Esophagus mucosa (tissue), 1 donor: Measurements from ENCODE around the gene CLPTM1L. TPM values are rescaled to one million over a fixed set of nuclear protein-coding genes. Genes with fewer than 3 reads are reported as not detected.
"Not testable (repeated sequence)": the region's sequence is repeated elsewhere in the genome, so short reads cannot be mapped to it uniquely, and the experiment has no call there.

Experiments
- ATAC-seq: fragments of 200-7000 bp; cut with Tn5 transposase; one replicate; pipeline ENCODE4 v1.9.1; 2020
- total RNA-seq: library from RNA; stranded (reverse); gene quantifications from one replicate; pipeline ENCODE4 v1.2.4, GENCODE V29; 2023
- donor health status: DM: yes; HTN: yes; CAD: no.

The CLPTM1L gene
- total RNA-seq, 1 donor from 2014 or later = 39.5 TPM

DNA sequence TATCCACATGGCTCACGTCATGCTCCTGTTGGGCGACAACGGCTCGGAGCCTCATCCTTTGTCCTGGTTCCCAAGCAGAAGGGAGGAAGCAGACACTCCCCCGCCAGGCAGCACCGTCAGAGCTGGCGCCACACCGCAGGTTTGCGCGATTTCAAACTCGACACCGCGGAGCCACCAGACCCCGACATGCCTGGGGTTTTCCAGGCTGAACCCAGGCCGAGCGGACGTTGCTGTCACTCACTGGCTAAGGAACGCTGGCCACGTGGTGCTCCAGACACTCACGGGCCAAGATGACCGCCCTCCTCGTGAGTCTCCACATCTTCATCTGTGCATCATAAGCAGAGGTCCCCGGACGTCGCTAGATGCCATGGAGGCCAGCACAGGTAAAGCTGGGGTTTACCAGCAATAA, 59.0 kb downstream of the CLPTM1L start:
- ATAC-seq = no peak

DNA sequence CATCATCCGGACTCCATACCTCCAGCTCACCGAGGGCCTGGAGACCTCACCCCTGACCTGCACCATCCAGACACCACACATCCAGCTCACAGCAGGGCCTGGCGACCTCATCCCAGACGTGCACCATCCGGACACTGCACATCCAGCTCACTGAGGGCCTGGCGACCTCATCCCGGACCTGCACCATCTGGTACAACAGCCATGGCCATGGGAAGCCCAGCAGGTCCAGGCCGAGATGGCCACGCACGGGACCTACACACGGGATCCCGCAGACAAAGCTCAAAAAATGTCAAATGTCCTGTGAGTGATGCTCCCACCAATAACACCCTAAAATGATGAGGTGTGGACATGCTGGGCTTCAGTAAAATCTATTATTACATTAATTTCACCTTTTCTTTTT, 59.8 kb downstream of the CLPTM1L start:
- ATAC-seq = no peak

DNA sequence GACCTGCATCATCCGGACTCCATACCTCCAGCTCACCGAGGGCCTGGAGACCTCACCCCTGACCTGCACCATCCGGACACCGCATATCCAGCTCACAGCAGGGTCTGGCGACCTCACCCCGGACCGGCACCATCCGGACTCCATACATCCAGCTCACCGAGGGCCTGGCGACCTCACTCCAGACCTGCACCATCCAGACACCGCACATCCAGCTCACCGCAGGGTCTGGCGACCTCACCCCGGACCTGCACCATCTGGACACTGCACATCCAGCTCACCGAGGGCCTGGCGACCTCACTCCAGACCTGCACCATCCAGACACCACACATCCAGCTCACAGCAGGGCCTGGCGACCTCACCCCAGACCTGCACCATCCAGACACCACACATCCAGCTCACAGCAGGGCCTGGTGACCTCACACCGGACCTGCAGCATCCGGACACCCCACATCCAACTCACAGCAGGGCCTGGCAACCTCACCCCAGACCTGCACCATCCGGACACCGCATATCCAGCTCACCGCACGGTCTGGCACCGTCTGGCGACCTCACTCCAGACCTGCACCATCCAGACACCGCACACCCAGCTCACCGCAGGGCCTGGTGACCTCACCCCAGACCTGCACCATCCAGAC, 60.4 kb downstream of the CLPTM1L start:
- ATAC-seq = not testable (repeated sequence)

DNA sequence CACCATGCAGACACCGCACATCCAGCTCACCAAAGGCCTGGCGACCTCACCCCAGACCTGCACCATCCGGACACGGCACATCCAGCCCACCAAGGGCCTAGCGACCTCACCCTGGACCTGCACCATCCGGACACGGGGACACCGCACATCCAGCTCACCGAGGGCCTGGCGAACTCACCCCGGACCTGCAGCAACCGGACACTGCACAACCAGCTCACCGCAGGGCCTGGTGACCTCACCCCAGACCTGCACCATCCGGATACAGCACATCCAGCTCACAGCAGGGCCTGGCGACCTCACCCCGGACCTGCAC, 61.2 kb downstream of the CLPTM1L start:
- not testable (repeated sequence) for ATAC-seq

DNA sequence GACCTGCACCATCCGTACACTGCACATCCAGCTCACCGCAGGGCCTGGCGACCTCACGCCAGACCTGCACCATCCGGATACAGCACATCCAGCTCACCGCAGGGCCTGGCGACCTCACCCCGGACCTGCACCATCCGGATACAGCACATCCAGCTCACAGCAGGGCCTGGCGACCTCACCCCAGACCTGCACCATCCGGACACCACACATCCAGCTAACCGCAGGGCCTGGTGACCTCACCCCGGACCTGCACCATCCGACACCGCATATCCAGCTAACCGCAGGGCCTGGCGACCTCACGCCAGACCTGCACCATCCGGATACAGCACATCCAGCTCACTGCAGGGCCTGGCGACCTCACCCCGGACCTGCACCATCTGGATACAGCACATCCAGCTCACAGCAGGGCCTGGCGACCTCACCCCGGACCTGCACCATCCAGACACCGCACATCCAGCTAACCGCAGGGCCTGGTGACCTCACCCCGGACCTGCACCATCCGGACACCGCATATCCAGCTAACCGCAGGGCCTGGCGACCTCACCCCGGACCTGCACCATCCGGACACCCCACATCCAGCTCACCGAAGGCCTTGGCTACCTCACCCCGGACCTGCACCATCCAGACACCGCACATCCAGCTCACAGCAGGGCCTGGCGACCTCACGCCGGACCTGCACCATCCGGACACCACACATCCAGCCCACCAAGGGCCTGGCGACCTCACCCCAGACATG, 61.7 kb downstream of the CLPTM1L start:
- ATAC-seq = not testable (repeated sequence)

DNA sequence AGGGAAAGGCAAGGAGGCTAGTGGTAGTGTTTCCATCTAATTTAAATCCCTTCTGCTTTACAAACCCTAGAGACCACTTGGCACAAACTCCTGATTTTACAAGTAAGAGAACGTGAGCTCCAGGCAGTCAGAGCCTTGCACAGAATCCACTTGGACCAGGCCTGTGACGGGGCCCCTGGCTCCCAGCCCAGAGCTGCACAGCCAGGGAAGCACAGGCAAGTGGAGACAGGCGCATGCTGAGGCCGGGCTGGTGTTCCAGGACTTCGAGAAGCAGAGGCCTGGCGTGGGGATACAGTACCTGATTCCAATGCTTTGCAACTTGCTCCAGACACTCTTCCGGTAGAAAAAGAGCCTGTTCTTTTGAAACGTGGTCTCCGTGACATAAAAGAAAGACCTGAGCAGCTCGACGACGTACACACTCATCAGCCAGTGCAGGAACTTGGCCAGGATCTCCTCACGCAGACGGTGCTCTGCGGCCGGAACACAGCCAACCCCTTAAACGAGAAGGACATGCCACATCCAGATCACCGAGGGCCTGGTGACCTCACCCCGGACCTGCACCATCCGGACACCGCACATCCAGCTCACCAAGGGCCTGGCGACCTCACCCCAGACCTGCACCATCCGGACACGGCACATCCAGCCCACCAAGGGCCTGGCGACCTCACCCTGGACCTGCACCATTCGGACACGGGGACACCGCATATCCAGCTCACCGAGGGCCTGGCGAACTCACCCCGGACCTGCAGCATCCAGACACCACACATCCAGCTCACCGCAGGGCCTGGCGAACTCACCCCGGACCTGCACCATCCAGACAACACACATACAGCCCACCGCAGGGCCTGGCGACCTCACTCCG, 62.5 kb downstream of the CLPTM1L start:
- peak; percentile 81 for ATAC-seq

DNA sequence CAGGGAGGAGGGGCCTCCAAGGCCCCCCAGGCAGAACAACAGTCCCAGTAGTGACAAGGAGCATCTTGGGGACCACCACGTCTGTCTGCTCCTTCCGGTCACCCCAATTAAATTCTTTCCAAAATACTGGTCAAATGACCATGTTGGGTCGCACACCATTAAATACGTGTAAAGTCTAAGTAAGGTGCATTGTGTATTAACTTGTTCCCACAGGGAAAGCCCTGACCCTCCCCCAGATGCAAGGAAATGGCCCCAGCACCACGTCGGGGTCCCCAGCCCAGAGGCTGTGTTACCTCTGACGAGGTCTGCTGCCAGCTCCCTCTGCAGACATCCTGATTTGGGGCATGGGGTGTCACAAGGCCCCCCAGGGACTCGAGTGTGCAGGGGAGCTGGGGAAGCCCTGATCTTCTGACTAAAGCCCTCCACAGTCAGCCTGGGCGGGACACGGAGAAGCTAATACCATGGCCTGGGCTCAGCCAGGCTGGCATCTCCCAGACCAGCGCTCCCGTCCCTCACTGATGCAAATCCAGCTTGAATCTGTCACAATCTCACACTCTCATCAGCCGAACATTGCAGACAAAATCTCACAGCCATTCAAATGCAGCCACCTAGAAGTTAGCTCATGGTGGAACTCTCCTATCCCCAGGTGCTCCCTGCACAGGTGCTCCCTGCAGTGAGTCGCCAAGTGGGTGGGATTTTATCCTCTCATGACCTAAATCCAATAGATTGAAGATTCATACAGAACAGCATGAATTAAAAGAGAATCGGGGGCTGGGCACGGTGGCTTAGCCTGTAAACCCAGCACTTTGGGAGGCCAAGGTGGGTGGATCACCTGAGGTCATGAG, 63.6 kb downstream of the CLPTM1L start:
- ATAC-seq = no peak

DNA sequence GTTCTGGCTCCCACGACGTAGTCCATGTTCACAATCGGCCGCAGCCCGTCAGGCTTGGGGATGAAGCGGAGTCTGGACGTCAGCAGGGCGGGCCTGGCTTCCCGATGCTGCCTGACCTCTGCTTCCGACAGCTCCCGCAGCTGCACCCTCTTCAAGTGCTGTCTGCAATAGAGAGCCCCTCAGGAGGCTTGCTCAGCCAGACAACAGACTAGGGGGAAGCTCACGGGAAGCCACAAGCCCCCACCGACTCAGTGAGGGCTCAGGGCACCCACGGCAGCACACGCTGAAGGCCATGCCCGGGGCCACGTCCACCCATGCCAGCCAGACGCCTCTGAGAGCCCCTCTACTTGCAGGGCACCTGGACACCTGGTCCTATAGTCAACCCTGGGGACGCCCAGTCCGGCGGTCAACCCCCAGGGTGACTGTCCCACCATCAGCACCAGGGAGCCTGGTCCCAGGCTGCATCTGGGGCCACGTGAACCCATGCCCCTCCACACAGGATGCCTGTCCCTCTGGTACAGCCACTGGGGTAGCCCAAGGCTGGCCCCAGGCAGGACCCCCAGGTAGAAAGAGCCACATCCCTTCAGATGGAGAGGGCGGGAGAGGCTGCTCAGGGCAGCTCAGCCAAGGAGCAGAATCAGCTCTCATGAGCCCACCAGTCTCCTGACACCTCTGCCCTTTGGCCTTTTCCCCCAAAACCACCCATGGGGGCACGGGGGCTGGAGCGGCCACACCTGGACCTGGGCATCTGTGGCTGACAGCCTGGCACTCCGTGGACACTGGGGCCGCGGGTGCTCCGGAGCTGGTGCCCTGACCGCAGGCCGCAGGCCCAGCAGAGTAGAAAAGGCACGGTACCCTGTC, 64.5 kb downstream of the CLPTM1L start:
- peak; percentile 8 for ATAC-seq

DNA sequence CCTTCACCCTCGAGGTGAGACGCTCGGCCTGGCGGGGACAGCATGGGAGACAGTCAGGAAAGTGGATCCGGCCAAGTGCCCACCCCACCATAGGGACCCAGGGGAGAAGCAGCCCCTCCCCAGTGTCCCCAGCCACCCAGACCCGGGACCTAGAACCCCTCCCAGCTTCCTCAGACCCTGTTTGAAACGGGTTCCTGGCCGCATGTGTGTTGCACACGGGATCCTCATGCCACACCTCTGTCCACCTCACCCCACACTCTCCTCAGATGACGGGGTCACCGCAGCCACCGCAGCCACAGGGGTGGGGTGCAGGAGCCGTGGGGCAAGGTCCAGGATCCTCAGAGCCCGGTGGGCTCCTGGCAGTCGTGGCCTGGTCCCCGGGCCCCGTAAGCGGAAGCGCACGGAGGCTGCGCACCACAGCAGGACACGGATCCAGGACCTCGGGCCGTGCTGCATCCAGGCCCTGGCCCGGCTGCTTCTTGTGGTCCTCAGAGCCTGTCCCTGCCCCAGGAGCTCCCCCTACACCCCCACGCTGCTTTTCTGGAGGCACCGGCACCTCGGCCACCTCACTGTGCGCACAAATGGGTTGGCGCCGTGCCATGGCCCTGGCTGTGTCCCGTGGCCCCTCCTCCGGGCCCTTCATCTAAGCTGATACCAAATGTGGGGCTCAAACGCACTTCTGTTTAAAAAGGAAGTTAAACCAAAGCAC, 65.3 kb downstream of the CLPTM1L start:
- ATAC-seq = no peak

DNA sequence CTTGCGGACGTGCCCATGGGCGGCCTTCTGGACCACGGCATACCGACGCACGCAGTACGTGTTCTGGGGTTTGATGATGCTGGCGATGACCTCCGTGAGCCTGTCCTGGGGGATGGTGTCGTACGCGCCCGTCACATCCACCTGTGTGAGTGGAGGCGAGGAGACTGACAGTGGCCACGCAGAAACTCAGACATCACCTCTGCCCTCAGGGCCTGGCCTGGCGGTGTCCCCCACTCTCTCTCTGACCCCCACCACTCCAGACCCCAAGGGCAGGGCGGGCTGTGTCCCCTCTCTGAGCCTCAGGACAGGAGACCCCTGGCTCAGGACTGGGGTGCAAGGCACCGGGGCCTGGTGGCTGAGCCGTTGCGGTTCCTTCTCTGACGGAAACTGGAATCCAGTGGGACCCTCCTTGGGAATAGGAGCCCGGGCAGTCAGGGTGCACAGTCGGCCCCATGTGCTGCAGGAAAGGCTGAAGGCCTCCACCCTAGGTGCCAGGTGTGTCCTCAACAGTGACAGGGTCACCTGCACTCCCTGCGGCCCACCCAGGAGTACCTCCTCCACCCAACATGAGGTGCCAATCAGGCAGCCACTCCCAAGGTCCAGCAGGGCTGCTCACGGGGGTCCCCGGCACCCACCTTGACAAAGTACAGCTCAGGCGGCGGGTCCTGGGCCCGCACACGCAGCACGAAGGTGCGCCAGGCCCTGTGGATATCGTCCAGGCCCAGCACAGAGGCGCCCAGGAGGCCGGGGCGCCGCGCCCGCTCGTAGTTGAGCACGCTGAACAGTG, 66.0 kb downstream of the CLPTM1L start:
- ATAC-seq = peak; percentile 30

DNA sequence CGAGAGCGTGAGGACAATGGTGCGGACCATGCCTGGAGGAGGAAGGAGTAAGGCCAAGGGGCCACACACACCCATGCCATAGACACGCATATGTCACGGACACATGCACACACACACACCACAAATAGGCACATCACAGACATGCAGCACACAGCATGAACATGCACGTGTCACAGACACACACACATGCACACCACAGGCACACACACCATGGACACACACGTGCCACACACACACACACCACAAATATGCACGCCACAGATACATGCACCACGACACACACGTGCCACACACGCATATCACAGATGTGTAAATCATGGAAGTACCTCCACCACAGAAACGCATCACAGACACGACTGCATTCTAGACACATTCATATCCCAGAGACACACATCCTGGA, 66.7 kb downstream of the CLPTM1L start:
- ATAC-seq = no peak

DNA sequence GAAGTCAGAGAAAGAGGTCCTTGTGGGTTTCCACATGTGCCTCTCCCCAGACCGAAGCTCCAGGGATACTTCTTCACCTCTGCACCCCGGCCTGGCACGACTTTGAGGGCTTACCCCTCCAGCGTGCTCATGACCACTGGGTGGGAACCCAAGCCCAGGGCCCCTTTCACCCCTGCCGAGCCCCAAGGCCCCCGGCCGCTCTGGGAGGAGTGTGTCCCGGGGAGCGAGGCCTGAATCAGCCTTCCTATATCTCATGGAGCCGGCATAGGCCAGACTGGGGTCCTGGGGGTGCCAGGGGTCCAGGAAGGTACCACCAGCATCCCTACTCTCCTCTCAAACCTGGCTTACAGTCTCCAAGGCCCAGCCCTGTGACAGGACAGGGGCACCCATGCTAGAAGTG, 67.1 kb downstream of the CLPTM1L start:
- no peak for ATAC-seq

DNA sequence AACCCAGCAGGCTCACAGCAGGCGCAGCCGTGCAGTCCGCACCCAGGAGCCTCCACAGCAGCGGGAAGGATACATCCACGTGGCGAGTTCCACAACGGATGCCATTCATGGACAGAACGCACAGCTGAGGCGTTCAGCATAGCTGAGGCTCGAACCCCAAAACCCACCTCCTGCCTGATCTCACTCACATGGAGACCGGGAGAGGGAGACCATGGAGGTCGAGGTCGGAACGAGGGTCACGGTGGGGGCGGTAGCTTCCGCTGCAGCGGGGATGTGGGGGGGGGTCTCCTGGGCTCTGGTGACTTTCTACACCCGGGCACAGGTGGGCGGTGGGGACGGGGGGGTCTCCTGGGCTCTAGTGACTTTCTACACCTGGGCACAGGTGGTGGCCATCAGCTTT, 67.6 kb downstream of the CLPTM1L start:
- ATAC-seq = no peak

DNA sequence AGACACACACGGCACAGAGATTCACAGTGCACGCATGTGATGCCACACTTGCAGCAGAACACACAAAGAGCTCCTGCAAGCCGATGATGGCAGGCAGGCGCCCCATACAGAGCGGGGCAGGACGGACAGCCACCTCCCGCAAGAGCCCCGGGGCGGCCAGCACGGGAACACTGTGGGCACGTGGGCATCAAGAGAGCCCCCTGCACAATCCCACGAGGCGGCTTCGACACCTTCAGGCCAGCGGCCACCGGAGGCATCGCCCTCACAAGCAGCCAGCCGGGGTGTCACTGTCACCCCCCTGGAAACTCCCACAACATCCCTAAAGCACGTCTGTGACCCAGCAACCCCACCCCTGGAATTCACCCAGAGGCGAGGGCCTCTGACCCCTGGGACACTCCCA, 68.0 kb downstream of the CLPTM1L start:
- no peak for ATAC-seq

DNA sequence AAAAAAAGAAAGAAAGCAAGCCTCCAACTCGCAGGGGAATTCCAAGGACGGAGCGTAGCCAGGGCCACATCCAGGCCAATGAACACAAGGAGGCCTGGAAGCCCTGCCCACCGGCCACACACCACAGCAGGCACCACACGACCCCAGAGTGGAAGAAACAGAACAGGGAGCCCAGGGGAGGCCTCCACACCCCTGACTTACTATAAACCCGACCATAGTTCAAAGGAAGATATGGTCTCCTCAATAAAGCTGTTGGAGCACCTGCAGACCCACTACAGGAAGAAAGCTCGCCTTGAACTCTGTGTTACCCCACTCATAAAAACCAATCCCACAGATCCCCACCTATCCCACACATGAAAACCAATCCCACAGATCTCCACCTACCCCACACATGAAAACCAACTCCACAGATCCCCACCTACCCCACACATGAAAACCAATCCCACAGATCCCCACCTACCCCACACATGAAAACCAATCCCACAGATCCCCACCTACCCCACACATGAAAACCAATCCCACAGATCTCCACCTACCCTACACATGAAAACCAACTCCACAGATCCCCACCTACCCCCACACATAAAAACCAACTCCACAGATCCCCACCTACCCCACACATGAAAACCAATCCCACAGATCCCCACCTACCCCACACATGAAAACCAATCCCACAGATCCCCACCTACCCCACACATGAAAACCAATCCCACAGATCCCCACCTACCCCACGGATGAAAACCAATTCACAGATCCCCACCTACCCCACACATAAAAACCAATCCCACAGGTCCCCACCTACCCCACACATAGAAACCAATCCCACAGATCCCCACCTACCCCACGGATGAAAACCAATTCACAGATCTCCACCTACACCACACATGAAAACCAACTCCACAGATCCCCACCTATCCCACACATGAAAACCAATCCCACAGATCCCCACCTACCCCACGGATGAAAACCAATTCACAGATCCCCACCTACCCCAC, 69.2 kb downstream of the CLPTM1L start:
- ATAC-seq = not testable (repeated sequence)

DNA sequence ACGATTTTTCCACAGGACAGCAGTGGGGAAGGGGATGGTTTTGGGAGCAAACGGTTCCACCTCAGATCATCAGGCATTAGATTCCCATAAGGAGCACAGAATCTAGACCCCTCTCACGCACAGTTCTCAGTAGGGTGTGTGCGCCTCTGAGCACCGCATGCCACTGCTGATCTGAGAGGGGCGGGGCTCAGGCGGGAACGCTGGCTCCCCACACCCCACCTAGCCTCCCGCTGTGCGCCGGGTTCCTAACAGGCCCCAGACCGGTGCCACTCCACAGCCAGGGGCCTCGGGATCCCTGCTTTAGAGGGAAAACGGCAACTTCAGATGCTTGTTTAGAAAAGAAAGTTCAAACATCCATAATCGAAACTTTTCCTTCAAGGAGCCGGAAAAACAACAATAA, 70.4 kb downstream of the CLPTM1L start:
- no peak for ATAC-seq

DNA sequence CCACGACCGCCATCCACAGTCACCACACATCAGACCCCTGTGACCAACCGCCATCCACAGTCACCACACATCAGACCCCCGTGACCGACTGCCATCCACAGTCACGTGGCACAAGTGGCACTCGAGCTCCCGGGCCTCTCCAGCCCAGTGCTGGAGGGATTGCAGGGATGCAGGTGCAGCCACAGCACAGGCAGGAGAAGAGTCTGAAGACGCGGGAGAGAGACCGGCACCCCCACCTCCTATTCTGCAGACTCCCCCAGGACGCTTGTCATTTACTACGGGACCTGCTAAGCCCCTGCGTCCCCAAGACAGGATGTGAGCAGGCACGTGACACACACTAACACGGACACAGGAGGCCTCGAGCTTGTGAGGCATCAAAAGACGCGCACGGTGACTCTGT, 71.2 kb downstream of the CLPTM1L start:
- ATAC-seq = no peak

DNA sequence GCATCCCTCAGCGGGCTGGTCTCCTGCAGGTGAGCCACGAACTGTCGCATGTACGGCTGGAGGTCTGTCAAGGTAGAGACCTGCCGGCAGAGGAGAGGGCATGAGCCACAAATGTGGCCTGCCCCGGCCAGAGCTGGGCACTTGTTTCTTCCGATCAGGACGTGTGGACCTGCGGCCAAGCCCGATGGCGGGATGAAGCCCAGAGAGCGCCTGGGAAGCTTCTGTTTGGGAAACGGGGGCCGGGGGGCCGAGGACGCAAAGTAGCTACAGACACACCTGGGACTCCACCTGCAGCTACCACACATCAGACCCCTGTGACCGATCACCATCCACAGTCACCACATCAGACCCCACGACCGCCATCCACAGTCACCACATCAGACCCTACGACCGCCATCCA, 72.7 kb downstream of the CLPTM1L start:
- no peak for ATAC-seq
